Neural crest cell (in vitro differentiated cells): Measurements from ENCODE around the gene SPATA6L. TPM values are rescaled to one million over a fixed set of nuclear protein-coding genes. Genes with fewer than 3 reads are reported as not detected.

Experiments used
- DNase-seq: peaks from one replicate; pipeline ENCODE4 v3.0.0; 2021; ENCODE audit warnings: low read depth, mixed read lengths, low spot score
- H3K27ac Mint-ChIP-seq: one replicate; pipeline ENCODE4 v1.8.0; 2021; ENCODE audit warnings: mild to moderate bottlenecking, mixed read lengths; ENCODE audit not compliant: unreplicated experiment
- H3K27me3 Mint-ChIP-seq: 2 replicates; pipeline ENCODE4 v1.8.0; 2021; ENCODE audit warnings: low read depth, mild to moderate bottlenecking, mixed read lengths
- H3K36me3 Mint-ChIP-seq: 2 replicates; pipeline ENCODE4 v1.8.0; 2021; ENCODE audit warnings: low read depth, mild to moderate bottlenecking, mixed read lengths
- H3K4me1 Mint-ChIP-seq: 2 replicates; pipeline ENCODE4 v1.8.0; 2021; ENCODE audit warnings: mixed read lengths
- H3K4me3 Mint-ChIP-seq: one replicate; pipeline ENCODE4 v1.8.0; 2021; ENCODE audit warnings: mild to moderate bottlenecking, mixed read lengths
- H3K9me3 Mint-ChIP-seq: 2 replicates; pipeline ENCODE4 v1.8.0; 2021; ENCODE audit warnings: mixed read lengths
- CTCF ChIP-seq: fragments of 200-600 bp; sonication (generic); conservative IDR thresholded peaks from 2 replicates; pipeline ENCODE4 v1.5.0; 2021; ENCODE audit warnings: antibody characterized with exemption, mild to moderate bottlenecking
- total RNA-seq: library from RNA; stranded (reverse); gene quantifications from 2 replicates; pipeline ENCODE4 v1.2.1, GENCODE V29; 2021

The SPATA6L gene
- total RNA-seq, 1 donor from 2014 or later, result 0.44 TPM

DNA sequence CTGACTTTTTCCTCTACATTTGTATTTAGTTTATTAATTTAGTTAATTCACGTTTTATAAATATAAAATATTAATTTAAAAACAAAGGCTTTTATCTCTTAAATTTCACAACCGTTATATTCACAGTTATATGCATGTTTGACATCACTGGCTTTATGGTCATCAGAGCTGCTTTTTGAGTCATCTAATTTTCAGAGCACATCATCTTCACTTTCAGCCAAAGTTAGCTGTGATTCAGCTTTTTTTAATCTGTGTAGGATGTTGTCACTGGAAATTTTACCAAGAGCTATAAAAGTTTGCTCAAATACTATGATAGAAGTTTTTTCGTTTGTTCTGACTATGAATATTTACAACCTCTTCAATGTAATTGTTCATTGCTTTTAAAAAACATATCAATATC, 25.5 kb upstream of the SPATA6L start:
- no peak for TF ChIP-seq CTCF
- no peak for DNase-seq
- H3K36me3 Mint-ChIP-seq, result peaks cover 5% of the 10 kb centered on the region
- no peak overlapping the region for H3K4me3 Mint-ChIP-seq
- no peak overlapping the region for H3K27ac Mint-ChIP-seq
- H3K27me3 Mint-ChIP-seq, result no peaks in the 10 kb centered on the region
- H3K4me1 Mint-ChIP-seq, result no peaks in the 10 kb centered on the region
- H3K9me3 Mint-ChIP-seq, result no peaks in the 10 kb centered on the region

DNA sequence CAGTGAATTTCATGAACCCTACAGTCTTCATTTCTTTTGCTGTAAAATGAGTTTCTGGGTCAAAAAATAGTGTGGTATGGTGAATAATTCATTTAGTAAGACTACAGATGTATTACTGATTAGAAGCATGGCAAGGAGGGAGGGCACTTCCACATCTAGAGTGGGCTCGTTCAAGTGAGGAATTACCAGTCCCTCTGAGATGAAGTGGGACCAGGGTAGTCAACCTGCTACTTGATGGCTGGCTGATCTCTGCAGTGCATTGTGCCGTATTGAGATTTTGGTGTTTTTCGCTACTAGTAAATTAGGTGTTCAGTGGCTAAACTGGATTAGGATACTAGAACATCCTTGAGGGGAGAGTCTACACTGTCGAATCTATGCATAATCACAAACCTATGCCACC, 23.9 kb upstream of the SPATA6L start:
- H3K27ac Mint-ChIP-seq, result no peak overlapping the region
- no peaks in the 10 kb centered on the region for H3K4me1 Mint-ChIP-seq
- H3K4me3 Mint-ChIP-seq, result no peak overlapping the region
- H3K36me3 Mint-ChIP-seq, result peaks cover 5% of the 10 kb centered on the region
- TF ChIP-seq CTCF, result no peak
- H3K9me3 Mint-ChIP-seq, result no peaks in the 10 kb centered on the region
- H3K27me3 Mint-ChIP-seq, result no peaks in the 10 kb centered on the region
- DNase-seq, result no peak

DNA sequence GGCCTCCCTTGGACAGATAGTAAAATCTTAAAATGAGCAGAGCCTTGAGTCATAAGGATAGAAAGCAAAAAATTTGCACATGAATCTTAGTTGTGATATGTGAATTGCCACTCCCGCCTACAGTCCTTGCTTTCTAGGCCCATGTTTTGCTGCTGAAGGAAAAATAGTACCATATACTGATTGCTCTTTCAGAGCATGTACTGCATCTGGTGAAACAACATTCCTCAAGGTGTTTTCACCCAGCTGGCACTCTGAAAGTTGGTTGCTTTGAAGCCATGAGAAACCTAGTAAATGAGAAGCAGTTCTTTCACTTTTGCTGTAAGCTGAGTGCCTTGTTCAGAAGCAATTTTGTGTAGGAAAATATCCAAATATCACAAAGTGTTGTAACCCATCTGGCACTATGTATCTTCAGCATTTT, 23.4 kb upstream of the SPATA6L start:
- Mint-ChIP-seq H3K36me3 (peaks cover 5% of the 10 kb centered on the region), H3K27me3 (no peaks in the 10 kb centered on the region), H3K4me3 (no peak overlapping the region), H3K27ac (no peak overlapping the region), H3K9me3 (no peaks in the 10 kb centered on the region), H3K4me1 (no peaks in the 10 kb centered on the region)
- TF ChIP-seq CTCF, result no peak
- no peak for DNase-seq

DNA sequence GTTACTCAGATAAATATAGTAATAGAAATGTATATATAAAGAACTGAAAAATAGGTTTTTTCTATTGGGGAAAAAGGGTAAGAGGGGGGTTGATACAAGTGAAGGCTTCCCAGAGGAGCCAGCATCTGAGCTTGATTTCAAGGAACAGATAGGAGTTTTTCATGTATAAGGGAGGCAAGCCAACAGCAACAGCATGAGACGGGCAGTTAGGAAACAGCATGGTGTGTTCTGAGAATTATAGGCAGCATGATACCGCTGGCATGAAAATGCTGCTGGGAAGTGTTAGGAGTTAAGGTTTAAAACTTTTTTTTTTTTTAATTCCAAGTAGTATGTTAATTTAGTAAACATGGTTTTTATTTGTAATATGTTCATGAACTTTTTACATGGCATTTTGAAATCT, 22.7 kb upstream of the SPATA6L start:
- no peaks in the 10 kb centered on the region for H3K27me3 Mint-ChIP-seq
- H3K9me3 Mint-ChIP-seq, result no peaks in the 10 kb centered on the region

DNA sequence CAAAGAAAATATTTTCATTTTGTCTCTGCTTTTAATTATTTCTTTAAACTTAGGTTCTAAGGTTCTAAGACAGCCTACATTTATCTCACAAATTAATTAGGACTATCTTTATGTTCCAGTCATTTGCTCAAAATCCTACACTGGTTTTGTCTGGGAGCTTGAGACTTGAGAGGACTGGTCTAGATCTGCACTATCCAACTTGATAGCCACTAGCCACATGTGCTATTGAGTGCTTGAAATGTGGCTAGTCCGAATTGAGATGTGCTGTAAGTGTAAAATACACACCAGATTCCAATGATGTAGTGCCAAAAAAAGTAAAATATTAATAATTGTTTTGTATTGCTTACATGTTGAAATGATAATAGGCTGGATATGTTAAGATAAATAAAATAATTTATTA, 20.3 kb upstream of the SPATA6L start:
- DNase-seq, result no peak
- no peak overlapping the region for H3K27ac Mint-ChIP-seq
- TF ChIP-seq CTCF, result no peak
- H3K4me3 Mint-ChIP-seq, result no peak overlapping the region
- peaks cover 6% of the 10 kb centered on the region for H3K36me3 Mint-ChIP-seq
- H3K27me3 Mint-ChIP-seq, result no peaks in the 10 kb centered on the region
- no peaks in the 10 kb centered on the region for H3K9me3 Mint-ChIP-seq
- no peaks in the 10 kb centered on the region for H3K4me1 Mint-ChIP-seq

More for the DNA sequence above, 22.7 kb upstream of the SPATA6L start:
- H3K27ac Mint-ChIP-seq, result no peak overlapping the region
- H3K4me1 Mint-ChIP-seq, result no peaks in the 10 kb centered on the region
- DNase-seq, result no peak
- H3K36me3 Mint-ChIP-seq, result peaks cover 5% of the 10 kb centered on the region
- TF ChIP-seq CTCF, result no peak
- no peak overlapping the region for H3K4me3 Mint-ChIP-seq

DNA sequence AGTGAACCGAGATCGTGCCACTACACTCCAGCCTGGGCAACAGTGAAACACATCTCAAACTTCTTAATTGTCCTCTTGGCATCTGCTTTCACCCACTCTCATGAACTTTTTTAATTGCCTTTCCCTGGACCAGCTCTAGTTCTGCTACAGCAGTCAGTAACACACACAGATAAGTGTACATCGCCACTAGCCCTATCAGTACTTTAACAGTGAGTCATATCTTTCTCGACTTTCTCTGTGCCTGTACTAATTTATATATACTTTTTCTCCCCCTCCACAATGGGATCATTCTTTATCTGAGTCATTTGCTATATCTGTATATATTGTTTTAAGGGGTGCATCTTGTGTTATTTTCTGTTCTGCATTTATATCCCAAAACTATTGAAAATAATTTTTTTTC, 19.8 kb upstream of the SPATA6L start:
- Mint-ChIP-seq H3K27me3 (no peaks in the 10 kb centered on the region), H3K36me3 (peaks cover 3% of the 10 kb centered on the region), H3K9me3 (no peaks in the 10 kb centered on the region), H3K4me1 (no peaks in the 10 kb centered on the region), H3K4me3 (no peak overlapping the region), H3K27ac (no peak overlapping the region)
- TF ChIP-seq CTCF, result no peak
- DNase-seq, result no peak
